GDM1 (cell line): ENCODE measurements around the gene HAT1.
A peak's percentile ranks its signal among the peaks of the same experiment; 100 is the strongest.
"Not testable (repeated sequence)": the region's sequence is repeated elsewhere in the genome, so short reads cannot be mapped to it uniquely, and the experiment has no call there.

Experiments used
- DNase-seq: peaks from one replicate; lab custom pipeline; 2025; lab: John Stamatoyannopoulos, UW

The HAT1 gene

DNA sequence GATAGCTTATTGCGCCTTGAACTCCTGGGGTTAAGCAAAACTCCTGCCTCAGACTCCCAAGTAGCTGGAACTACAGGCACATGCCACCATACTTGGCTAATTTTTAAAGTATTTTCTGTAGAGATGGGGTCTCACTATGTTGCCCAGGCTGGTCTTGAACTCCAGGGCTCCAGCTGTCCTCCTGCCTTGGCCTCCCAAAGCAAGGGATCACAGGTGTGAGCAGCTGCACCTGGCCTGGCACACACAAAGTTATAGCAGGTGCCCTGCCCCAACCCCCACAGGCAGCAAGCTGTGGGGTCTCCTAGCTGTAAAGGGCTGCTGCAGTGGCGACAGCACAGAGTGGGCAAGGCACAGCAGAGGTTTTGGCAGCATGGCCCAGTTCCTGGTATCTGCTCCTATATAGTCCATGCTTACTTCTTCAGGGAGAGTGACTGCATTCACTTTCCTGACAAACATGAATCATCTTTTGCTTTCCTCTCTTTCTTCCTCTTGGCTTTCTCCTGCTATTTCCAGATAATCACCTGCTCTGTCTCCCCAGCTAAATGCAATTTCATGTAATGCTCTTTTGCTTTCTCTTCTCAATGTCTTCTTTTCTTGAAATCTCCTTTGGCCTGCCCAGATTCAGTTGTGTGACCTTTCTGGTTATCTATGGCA, 50.2 kb downstream of the HAT1 start:
- no peak for DNase-seq

DNA sequence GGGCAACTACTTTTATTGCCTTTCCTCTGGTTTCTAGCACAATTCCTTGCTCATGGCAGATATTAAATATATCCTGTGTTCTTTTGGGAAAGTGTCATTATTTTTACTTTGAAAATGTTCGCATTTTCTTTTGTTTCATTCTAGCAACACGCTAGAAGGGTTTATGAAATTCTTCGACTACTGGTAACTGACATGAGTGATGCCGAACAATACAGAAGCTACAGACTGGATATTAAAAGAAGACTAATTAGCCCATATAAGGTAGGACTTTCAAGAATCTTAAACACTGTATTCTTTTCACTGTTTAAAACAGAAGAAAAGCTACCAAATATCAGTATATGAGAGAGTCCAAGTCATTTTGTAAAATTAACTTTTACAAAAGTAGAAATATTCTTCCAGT, 56.8 kb downstream of the HAT1 start:
- no peak for DNase-seq

DNA sequence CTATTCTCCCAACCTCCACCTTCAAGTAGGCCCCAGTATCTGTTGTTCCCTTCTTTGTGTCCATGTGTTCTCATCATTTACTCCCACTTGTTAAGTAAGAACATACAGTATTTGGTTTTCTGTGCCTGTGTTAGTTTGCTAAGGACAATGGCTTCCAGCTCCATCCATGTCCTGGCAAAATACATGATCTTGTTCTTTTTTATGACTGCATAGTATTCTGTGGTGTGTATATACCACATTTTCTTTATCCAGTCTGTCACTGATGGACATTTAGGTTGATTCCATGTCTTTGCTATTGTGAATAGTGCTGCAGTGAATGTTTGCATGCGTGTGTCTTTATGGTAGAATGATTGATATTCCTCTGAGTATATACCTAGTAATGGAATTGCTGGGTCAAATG, 61.7 kb downstream of the HAT1 start:
- not testable (repeated sequence) for DNase-seq

DNA sequence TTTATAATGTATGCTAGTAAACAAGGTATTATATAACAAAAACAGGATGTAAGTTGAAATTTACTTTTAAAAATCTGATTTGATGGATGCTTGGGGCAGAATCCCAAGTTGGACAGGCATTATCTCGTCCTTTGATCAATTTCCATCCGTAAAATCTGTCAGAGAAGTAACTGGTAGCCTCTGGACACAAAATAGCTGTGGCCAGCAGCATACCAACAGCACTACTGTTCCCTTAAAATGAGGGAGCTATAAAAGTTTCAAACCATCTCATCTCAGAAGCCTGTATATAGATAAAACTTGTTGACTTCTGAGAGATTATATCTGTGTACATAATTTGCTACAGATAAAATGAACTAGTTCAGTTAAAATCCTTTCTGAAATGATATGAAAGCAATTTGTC, 62.8 kb downstream of the HAT1 start:
- no peak for DNase-seq

DNA sequence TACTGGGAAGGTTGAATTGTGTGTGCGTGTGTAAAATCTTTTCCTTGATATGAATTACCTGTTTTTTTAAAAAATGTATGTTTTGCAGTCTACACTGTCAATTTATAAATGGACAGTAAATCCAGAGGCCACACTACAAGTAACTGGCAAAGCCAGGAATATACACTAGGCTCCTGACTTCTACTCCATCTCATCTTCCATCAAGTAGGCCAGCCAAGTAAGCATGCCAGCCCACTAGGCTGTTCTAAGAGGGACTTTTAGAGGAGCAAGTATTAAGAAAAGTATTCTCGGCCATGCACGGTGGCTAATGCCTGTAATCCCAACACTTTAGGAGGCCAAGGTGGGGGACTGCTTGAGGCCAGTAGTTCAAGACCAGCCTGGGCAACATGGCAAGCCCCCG, 64.5 kb downstream of the HAT1 start:
- DNase-seq, result no peak

DNA sequence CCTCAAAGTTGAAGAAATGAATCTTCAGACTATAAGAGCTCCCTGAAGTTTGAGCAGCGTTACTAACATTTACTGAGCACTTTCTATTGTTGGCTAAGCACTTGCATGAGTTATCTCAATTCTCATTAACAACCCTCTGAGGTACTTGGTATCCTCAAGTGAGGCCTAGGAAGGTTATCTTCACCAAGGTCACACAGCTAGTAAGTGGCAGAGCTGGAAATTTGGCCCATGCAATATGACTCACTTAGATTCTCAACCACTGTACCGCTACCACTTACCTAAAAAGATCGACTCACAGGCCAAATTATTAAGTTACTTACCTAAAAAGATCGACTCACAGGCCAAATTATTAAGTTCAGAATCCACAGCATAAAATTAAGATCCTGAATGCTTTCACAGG, 68.8 kb downstream of the HAT1 start:
- no peak for DNase-seq

DNA sequence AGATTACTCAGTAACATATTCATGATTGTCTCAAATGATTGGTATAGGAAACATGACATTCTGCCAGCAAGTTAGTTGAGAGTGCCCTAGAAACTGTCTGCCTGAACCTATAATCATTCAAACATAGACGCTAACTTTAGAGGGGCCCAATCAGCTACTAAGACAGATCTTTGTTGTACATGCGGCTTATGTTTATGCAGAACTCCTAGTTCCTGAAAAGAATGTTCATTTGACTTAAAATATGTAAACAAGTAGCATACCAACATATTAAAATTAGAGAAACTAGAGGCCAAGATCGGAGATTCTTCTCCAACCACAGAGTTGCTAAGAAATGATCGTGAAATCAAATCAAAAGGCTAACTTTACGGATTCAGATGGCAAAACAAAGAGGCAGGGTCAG, 73.3 kb downstream of the HAT1 start:
- DNase-seq, result no peak

DNA sequence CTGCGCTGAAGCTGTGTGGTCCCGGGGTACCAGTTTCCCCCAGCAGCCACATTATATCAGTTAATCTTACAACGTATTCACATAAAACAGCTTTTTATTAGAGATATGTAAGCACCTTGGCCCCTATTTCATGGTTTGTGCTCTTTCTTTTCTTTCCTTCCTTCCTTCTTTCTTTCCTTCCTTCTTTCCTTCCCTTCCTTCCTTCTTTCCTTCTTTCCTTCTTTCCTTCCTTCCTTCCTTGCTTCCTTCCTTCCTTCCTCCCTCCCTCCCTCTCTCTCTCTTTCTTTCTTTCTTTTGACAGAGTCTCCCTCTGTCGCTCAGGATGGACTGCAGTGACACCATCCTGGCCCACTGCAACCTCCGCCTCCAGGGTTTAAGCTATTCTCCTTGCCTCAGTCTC, 73.8 kb downstream of the HAT1 start:
- DNase-seq, result no peak

DNA sequence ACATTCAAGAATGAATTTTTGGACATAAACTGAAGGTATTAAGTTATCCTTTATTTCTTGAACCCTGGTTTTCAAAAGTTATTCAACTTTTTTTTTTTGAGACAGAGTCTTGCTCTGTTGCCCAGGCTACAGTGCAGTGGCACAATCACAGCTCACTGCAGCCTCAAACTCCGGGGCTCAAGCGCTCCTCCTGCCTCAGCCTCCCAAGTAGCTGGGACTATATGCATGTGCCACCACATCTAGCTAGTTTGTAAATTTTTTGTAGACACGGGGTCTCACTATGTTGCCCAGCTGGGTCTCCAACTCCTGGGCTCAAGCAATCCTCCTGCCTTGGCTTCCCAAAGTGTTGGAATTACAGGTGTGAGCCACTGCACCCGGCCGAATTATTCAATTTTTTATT, 74.8 kb downstream of the HAT1 start:
- DNase-seq, result not testable (repeated sequence)

DNA sequence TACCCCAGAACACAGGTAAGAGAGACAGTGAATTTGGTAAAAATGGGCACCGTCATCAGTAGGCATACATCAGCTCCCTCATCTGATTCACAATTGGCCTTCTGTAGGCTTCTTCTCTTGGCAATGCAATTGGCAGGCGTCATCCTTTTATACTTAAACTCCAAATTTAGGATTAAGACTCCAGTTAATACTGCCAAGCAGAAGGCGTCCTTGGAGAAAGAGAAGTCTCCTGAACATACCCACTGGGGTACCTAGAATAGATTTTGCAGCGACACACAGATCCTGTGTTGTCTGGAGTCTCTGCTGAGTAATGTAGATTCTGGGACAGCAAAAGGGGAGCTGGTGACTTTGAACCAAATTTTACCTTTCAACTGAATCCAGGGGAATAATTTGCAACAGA, 76.9 kb downstream of the HAT1 start:
- DNase-seq, result no peak

DNA sequence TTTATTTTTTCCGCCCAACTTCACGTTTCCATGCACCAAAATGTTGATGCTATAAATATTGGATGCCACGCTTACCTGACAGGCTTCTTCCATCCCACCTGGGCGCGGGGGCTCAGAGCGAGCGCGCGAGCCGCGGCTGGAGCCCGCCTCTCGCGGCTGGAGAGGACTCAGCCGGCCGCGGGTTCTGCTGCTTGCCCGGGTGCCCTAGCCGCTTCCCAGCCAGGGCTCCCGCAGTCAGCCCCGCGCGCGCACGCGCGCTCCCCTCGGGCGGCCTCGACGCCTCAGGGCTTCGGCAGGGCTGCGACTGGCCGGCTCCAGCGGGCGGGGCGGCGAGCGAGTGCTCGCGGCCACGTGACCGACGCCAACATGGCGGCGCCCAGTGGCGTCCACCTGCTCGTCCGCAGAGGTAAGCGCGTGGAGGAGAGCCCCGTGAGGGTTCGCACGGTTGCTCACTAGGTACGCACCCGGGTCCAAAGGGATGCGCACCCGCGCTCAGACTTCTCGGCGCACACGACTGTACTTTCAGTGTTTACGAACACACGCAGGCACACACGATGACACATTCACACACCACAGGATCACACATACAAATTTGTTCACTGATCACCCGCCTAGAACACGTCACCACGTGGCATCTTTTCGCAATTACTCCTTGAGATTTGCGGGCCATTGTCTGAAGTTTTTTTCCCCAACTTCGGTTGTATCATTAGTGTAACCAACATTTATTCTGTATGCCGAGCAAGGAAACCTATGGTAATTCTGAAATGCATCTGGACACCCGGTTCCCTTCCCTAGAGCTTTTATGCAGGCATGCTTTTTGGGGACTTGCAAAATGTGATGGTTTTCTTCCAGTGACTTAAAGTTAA, 77.6 kb downstream of the HAT1 start, which contains the start of gene METAP1D:
METAP1D (plus strand) TSS at position 350 of the 866 bp plus-strand sequence; CDS start at position 367, 17 bp downstream.
- peak; percentile 88 for DNase-seq

DNA sequence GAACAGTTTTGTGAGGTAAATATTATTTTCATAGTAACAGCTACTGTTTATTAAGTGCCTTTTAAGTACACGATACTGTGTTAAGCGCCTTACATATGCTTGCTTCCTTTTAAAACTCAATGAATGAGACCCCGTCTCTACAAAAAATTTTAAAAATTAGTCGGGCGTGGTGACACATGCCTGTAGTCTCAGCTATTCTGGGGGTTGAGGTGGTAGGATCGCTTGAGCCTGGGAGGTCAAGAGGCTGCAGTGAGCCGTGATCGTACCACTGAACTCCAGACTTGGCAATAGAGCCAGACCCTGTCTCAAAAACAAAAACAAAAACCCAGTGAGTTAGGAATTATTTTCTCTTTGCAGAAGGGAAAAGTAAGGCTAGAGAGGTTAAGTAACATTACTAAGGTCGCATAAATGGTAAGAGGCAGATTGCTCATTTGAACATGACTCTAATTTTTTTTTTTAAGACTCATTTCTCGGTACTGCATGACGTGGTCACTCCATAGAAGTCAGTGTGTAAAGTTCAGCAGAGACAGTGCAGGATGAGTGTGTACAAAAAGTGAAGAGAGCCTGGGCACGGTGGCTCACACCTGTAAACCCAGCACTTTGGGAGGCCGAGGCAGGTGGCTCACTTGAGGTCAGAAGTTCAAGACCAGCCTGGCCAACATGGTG, 78.6 kb downstream of the HAT1 start:
- DNase-seq, result no peak

DNA sequence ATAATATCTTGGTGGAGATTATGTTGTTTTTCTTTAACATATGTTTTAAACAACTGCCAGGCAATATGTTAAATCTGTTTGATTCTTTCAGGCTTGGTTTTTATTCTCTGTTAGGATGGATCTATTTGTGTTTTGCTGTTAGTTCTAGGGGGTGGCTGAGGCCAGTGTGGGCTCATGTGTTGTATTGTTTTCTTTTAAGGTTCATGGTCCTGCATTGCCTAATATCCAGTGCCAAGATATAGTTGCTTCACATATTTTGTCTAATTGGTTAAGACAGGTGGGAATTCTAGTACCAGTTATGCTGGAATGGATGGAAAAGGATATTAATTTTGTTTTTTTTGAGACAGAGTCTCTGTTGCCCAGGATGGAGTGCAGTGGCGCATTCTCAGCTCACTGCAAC, 85.1 kb downstream of the HAT1 start:
- DNase-seq, result no peak

DNA sequence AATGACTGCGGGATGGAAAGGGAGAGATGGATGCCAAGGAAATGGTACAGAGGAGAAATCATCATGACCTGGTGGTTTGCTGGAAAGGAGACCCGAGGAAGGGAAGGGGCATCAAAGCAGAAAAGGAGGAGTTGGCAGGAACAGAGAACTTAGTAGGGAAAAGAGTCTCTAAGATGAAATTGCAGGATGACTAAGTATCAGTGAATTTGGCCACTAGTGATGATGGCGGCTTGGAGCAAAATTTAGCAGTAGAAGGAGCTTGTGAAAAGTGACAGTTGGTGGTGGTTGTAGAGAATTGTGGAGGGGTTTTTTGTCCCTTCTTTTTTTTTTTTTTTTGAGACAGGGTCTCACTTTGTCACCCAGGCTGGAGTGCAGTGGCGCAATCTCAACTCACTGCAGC, 87.6 kb downstream of the HAT1 start:
- DNase-seq, result no peak

DNA sequence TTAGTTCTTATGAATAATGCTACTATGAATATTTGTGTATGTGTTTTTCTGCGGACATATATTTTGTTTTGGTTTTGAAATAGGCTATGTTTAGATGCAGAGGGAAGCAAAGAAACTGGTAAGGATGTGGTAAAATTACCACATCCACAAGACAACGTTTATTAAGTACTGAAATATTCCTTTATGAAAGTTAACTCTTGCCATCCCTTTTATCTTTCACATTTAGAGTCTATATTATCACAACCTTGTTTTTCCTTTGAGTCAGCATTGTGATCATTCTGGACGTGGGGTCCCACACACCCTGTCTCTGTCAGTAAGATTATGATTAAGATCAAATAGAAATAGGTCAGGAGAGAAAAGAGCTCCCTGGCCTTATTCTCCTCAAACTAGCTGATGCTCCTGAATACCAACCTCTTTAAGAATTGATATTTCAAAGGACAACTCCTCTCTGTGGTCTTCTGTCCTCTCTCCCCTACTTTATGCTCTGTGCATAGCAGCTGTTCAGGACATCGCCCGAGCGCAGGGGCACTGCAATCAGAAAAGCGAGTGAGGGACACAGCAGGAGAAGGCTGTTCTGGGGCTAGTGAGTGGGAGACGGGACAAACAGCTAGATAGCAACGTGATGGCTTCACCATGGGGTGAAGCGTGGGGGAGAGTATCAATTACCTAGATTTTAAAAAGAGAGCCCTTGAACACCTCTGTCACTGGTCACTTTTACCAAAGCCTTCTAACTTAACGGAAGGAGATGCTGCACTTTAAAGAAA, 89.7 kb downstream of the HAT1 start:
- DNase-seq, result no peak

DNA sequence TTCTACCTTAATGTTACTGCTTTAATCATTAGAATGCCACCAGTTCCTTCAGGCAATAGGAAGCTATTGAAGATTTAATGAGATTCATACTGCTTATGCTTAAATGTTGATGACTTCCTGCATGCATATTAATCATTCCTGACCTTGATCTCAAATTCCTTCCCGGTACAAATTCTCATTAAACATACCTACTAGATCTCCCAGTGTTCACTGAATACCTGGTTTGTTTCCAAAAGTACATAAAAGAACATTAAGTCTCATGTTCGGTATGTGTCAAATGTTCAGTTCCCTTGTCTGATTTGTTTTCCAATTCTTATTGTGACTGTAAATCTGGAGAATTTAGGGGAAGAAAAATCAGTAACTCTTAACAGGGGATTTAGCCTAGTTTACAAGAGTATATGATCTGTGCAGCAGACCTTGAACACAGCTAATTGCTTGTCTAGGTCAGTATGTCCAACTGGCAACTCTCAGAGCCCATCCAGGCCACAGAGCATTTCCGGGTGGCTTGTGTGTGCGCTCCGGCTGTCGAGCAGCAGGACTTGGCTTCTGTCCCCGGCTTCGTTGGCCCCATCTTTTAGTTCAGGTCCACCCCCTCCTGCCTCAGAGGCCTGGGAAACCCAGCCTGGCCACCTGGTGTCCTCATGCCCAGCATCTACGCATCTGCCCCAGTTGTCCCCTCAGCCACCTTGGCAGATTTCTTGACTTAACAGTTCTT, 90.6 kb downstream of the HAT1 start:
- DNase-seq, result no peak

DNA sequence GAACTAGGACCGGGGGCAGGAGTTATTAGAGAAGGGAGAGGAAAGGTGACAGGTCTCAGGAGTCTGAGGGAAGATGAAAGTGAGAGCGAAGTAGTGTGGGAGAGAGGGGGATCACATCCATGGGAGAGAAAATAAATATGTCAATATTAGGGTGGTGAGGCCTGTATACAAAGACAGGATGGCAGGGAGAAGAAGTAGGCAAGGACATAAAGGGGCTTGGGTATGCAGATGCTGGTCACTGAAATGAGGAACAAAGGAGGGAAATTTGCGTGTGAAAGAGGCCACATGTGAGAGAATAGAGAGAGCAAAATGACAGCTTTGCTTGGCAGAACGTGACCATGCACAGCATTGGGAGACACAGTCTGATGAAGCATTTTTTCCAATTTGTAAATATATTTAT, 91.1 kb downstream of the HAT1 start:
- DNase-seq, result peak; percentile 33

DNA sequence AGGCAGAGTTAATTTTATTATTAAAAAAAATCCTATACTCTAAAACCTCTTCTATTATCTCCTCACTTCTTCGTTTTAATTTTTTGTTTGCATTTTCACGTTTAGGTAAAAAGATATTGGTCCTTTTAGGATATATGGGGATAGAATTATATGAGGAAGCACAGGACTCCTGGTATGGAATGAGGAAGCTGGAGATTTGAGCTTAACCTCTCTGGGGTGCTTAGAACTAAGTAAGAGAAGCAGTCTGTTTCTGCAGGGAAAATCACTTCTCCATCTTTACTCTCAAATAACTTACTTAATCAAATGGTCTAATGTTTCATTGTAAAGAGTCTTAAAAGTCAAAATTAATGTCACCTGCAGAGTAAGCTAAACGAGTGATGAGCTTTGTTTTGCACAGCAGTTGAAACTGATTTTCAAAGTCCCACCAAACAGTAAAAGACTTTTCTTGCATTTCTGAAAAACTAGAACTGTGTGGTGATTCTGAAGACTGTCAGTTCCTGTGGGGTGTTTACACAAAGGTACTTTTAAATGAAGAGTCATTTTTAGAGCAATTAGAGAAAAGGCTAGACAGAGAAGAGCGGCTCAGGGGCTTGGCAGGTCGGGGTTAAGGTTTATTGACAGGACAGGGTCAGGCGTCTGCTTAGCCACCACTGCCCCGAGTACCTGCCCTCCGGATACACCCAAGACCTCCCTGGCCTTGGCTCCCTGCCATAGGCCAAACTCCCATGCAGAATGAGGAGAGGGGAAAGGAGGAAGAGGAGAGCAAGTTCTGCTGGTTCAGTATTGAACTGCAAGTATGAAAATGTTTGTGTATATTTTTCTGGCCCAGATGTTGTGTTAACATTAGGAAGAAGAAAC, 99.0 kb downstream of the HAT1 start:
- no peak for DNase-seq

DNA sequence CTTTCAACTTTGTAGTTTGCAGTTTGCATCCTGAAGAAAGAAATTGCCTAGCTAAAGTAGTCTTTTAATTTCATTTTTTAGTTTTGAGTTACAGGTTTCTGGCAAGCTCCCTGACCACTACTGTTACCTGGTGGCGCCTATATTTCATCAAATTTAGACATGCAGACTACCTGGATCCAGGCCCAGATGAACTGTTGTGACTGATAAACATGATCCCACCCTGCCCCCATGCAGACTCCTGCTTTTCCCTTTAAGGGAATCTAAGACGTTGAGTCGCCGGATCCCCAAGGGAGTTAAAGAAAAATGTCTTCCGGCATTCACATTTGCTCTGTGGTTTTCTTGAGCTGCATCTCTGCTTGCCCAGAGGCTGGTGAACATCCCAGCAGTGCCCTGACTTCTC, 99.7 kb downstream of the HAT1 start:
- no peak for DNase-seq

DNA sequence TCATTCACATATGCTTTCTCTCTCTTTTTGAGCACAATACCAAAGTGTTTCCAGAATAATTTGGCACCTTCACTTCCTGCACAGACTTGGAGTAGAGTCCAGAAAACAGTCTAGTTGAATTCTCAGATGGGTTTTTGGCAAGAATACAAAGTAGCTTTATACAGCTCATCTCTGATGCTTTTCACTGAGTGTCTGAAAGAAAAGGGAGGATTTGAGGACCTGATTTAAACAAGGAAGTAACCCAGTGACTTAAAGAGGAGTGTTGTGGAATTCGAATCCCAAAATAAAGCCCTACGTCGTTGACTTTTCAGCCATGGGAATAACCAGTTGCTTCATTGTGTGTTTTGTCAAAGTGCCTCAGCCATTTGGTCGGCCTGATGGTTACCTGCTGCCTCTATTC, 109.3 kb downstream of the HAT1 start:
- DNase-seq, result no peak
